GM19035 (cell line): ENCODE measurements around the gene GABRD.

Experiments used
- ATAC-seq: cut with Tn5 transposase; IDR thresholded peaks from one replicate; pipeline ENCODE4 v1.9.1; 2021; ENCODE audit not compliant: unreplicated experiment

Gene GABRD

DNA sequence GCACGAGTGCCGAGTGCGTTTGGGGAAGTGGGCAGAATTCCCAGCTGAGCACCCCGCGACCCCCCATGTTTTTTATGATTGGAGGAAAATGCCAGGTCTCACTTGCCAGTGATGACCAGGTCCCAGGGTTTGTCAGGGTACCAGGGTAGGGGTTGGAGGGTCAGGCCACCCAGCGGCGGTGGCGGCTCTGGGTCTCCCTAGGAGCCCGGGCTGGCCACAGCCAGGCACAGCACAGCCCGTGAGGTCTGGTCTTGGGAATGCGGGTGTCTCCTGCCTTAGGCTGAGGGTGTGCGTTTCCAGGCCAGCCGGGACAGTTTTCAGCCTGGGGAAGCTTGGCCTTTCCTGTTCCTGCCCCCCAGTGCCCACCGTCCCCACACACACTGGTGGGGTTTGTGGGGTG is 53.7 kb downstream of the GABRD start:
- no peak for ATAC-seq

DNA sequence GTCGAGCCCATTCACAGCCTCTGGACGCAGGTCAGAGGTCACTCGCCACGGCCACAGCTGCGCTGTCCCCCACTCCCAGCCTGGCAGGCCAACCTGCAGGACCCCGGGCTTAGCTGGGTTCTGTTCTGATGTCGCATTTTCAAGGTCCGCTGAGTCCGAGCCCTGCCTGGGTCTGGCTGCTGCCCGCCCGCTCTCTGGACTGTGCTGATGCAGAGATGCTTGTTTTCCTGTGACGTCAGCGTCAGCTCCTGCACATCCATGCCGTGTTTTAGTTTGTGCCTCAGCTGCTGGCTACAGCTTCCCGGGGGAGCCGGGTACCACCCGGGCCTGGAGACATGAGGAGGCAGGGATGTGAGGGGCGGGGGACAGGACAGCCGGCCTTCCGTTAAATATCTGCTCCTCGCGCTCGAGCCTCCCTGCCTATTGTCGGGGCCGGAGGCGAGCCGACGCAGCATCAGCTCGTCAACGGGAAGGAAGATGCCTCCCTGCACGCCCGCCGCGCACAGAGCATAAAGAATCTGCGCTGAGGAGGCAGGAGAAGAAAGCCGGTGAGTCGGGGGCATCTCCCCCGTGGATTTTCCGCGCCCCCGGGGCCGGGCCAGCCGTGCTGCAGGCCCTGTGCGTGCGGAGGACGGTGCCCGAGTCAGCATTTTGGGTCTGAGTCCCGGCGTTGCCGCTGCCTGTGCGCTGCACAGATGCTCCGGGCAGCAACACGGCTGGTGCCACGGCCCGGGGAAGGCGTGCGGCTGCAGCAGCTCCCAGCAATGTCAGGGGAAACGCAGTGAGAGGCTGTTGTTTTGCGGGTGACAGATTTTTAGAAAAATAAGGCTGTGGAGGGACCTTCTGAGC is 54.5 kb downstream of the GABRD start:
- ATAC-seq, result no peak

DNA sequence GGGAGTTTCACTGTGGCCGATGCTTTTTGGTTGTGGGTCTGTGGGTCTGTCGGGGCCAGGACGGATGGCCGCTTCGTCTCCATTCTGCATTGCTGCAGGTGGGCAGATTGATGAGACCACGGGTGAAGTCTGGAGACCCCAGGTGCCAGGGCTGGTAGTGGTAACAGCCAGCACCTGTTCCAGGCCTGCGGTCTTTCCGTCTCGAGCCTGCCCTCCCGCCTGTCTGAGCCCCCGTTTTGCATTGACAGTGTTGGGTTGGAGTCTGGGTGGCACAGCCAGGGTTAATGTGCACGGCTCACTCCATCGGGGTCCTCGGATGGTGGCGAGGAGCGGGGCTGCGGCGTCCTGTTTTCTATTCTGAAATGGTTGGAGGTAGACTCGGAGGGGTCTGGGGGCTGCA is 55.3 kb downstream of the GABRD start:
- no peak for ATAC-seq

DNA sequence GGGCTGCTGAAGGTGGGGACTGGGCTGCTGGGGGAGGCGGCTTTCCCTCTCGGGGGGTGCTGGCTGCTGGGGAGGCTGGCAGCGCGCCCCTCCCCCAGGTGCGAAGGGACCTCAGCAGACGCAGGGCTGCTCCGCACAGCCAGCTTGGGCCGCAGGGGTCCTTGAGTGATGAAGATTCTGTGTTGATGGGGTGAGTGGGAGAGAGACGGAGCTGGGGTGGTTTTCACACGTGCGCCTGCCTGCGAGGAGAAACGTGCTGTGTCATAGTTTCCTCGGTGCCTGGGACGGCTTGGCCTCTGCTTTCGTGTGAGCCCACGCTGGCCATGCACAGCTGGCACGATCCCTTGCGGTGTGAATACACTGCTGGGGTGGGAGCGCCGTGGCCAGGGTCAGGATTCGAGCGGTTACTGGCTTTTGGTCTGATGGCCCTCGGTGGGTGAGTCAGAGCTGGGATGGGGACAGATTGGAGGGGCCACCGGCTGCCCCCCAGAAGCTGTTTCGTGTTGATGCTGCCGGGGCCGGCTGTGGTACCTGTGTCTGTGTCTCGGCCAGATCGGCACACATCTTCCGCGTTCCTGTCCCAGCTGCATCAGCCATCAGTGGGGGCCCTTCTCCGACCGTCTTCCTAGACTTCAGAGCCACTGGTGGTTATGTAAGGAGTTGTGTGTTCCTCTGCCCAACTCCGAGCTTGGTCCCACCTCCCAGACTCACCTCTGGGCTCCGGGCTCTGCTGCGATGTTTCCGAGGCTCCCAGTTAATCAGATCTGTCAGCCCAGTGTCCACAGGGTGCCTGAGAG is 56.0 kb downstream of the GABRD start:
- ATAC-seq, result no peak

DNA sequence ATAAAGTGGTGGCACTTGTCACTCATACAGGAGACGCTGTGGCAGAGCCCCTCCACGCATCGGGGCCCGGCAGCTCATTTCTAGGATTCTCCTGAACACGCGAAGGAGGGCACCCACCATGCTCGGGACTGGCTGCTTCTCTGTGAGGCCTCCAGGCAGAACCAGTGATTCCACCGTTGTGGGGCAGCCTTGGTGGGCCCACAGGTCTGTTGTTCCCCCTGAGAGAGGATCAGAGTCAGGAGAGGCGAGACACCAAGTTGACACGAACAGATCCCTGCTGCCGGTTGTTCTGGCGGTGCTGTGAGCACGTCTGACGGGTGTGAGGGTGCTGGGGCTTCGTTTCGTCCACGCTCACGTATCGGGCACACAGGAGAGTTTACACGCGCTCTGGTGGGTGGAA is 57.7 kb downstream of the GABRD start:
- no peak for ATAC-seq

DNA sequence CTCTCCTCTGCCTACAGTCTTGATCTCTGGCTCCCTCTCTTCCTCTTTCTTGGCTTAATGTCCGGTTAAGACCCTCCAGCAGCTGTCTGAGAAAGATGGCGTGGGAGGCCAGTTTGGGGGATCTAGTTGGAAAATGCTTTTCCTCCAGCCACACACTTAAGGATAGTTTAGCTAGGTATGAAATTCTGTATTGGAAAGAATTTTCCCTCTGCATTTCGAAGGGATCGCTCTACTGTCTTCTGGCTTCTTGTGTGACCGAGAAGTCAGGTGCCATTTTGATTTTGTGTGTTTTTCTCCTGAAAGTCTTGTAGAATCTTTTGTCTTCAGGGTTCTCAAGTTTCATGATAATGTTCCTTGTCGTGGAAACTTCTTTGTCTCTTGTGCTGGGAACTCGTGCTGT is 59.0 kb downstream of the GABRD start:
- ATAC-seq, result no peak

DNA sequence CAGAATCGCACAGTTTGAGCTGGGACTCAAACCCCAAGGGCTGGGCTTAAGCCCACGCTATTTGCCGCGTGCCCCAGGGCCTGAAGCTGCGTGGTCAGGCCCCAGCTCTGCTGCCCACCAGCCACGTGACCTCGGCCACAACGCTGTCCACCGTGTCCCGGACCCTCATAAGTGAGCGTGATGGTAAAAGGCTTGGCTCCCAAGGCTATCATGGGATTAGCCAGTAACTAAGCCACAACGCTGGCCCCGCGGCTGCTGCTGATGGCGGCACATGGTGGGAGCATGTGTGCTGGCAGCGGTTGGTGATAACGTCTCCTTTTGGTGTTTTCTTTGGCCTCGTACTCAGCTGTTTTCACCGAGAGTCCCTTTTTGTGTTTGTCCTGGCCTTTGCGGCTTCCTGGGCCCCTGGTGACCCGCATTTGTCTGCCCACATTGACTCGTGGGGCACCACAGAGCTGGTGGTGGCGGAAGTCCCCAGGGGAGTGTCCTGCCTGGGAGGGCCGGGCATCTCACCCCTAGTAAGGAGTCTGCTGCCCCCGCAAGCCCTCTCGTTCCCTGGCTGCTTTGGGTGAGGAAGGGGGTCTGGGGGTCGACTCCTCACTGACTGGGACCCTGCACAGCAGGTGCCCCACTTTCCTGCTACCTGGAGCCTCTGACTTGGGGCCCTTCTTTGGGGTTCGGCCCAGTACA is 60.4 kb downstream of the GABRD start:
- ATAC-seq, result no peak

DNA sequence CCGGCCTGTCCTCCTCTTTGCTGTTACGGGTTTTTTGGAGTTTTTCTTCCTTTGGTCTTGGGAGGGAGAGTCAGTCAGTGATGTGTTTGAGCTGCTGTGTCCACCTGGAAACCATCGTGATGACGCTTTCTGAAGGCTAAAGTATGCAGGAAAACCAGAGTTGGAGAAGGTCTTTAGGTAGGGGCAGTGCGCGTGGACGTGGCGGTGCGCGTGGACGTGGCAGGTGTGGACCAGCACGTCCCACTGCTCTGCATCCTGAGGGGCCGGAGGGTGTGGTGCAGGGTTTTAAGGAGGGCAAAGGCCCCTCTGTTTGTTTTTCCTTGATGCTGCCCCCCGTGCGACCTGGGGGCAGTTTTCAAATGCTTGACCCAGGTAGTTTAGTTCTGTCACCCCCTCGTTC is 61.0 kb downstream of the GABRD start:
- no peak for ATAC-seq
